ENCODE data around the gene NFIC.

Gene NFIC

DNA sequence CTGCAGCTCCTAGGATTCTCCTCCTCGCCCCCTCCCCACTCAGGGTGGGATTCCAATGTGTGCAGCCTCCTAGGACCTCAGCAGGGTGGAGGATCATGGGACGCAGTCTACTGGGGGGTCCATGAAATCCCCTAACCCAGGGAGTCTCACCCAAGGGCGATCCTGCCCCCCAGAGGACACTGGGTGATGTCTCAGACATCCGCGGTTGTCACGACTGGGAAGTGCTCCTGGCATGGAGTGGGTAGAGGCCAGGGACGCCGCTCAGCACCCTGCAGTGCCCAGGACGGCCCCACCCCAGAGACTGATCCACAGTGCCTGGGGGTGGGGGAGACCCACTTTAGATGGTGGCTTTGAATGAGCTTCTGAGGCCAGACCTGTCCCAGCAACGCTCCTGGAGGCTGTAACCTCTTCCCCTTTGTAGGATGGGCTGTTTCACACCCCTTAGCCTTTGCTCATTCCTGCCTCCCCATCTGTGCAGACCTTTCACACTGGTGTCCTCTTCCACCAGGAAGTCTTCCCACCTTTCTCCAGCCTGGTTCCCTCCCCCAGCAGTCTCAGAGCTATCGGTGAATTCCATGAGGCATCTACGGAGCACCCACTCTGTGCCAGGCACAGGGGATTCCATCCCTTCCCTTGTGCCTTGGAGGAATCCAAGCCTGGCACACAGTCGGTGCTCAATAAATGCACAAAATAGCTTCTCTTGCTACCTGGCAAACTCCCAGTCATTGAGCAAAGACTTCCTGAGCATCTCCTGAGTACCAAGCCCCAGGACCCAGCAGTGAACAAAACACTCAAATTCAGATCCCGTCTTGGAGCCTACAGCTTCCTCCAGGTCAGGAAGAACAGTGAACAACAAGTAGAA, 103.5 kb downstream of the NFIC start:
- no peak for DNase-seq (ENCODE audit: low read depth)

- DNase-seq (ENCODE audit: low read depth): no peak
These were observed 104.2 kb downstream of the NFIC start for GRCh38 chr19:3470500-3471128.

GRCh38 chr19:3471954-3472655, 105.7 kb downstream of the NFIC start:
- DNase-seq (ENCODE audit: low read depth): no peak

DNA sequence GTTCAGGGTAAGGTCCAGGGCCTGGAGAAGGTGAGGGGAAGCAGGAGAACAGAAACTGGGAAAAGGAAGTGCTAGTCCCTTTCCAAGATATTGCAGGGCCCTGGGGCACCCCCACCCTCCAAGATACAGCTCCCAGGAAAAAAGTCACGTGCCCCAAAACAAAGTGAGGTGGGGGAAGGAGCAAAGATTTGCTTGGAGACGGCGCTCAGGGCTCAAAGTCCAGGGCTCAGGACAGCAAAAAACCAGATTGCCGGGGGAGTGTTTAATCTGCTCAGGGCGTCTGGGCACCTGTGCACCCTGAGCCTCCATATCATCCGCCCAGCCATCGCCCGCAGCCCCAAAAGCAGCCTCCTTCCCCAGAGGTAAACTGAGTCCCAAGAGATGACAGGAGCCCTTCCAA, 107.6 kb downstream of the NFIC start:
- no peak for DNase-seq (ENCODE audit: low read depth)

GRCh38 chr19:3474614-3475013, 108.2 kb downstream of the NFIC start:
- no peak for DNase-seq (ENCODE audit: low read depth)

DNA sequence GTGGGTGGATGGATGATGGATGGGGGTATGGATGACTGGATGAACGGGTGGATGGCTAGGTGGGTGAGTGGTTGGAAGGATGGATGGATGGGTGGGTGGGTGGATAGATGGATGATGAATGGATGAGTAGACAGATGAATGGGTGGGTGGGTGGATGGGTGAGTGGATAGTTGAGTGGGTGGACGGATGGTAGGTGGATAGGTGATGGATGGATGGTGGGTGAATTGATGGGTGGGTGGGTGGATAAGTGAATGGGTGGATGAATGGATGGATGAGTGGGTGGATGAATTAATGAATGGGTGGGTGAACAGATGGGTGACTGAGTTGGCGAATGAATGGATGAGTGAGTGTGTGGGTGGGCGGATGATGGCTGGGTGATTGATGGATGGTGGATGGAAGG, 109.1 kb downstream of the NFIC start:
- DNase-seq (ENCODE audit: low read depth): no peak

DNA sequence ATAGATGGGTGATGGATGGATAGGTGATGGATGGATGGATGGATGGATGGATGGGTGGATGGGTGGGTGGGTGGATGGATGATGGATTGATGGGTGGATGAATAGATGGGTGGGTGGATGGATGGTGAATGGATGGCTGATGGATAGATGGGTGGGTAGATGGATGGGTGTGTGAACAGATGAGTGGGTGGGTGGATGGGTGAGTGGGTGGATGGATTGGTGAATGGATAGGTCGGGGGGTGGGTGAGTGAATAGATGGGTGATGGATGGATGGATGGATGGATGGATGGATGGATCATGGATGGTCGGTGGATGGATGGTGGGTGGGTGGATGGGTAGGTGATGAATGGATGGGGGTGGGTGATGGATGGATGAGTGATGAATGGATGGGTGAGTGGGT, 110.4 kb downstream of the NFIC start:
- DNase-seq (ENCODE audit: low read depth): no peak

- DNase-seq (ENCODE audit: low read depth): no peak
These were observed 111.1 kb downstream of the NFIC start for GRCh38 chr19:3477506-3477905.

GRCh38 chr19:3477951-3478350, 111.6 kb downstream of the NFIC start:
- DNase-seq (ENCODE audit: low read depth): no peak

GRCh38 chr19:3478409-3479176, 112.2 kb downstream of the NFIC start:
- no peak for DNase-seq (ENCODE audit: low read depth)

- DNase-seq (ENCODE audit: low read depth): peak; percentile 22
These were observed 112.9 kb downstream of the NFIC start for GRCh38 chr19:3479177-3479833.

- no peak for DNase-seq (ENCODE audit: low read depth)
These were observed 113.4 kb downstream of the NFIC start for GRCh38 chr19:3479834-3480215.

DNA sequence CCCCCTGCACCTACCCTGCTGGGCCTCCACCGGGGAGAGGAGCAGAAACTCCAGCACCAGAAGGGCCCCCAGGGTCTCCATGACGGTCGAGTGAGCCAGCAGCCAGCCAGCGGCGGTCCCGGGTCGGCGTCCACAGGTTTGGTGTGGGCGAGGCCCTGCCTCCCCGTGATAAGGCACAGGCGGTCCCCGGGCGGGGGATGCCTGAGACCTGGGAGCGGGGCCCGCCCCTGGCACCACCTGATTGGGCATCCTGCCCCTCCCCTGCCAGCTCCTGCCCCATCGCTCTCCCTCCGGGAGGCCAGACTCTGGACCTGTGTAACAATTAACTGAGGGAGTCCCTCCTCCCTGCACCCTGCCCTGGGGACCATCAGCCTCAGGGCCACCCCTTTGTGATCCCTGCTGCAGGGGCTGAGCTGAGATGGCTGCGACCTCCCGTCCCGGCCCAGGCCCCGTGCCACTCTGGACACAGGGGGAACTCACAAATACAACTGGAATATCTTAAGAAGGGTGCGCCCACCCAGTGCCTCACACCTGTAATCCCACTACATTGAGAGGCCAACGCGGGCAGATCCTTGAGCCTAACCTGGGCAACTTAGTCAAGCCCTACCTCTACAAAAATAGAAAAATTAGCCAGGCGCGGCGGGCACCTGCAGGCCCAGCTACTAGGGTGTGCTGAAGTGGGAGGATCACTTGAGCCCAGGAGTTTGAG, 114.2 kb downstream of the NFIC start, which contains the start of gene SMIM24:
SMIM24 (minus strand) TSS at position 143 of the 709 bp plus-strand sequence; CDS start at position 81, 62 bp downstream.
- no peak for DNase-seq (ENCODE audit: low read depth)

DNA sequence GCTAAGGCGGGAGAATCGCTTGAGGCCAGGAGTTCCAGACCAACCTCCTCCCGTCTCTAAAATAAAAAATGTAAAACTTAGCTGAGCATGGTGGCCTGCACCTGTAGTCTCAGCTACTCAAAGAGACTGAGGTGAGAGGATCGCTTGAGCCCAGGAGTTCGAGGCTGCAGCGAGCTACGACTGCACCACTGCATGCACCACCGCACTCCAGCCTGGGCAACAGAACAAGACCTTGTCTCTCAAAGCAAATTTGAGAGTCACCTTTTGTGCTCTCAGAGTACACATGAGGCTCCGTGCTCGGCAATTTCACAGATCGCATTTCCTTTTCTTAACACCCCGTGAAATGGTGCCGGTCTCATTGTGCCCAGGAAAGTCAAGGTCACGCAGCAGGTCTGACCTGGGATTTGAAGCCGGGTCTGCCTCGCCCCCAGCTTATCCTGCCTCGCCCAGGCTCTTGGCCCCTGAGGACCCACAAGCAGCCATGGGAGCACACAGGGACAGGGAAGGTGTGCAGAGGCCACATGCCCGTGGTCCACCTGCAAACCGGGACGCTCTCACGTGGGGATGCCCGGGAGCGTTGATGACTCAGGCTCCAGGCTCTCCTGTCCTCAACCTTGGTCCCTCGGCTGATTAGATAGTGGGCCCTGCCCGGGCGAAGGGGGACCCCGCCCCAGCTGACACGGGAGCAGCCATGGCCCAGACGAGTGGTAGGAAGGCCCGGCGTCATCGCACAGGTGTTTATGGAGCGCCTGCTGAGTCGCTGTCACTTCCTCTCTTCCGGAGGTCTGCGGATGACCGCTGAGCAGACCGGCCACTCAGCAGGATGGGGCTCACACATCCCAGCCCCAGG, 115.1 kb downstream of the NFIC start:
- no peak for DNase-seq (ENCODE audit: low read depth)

DNA sequence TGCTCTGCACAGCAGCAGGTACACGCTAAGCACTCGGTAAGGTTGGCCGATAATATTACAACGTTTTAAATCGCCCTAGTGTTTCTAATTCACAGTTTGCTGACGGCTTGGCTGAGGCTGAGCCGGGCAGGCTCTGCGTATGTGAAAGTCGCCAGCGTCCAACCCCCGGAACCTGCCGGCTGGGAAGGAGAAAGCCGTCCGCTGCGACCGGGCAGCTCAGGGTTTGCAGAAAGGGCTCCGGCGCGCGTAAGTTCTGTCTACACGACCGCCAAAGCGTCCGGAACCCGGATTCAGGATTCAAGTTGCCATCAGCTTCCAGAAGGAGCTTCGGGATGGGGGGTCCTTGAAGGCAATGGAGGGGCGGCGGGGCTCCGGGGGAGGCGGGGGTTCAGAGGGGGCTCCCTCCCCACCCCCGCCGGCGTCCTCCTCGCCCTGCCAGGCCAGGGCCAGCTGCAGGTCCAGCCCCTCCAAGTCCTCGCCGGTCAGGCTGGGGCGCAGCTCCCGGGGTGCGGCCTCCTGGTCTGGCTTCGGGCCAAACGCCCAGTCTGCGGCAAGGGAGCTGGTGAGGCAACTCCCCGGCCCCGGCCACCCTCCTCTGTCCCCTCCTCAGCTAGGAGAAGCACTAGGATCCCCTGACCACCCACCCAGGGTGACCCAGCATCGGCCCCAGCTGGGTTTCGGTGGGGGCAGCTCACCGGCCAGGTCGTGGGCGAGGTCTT, 116.3 kb downstream of the NFIC start:
- no peak for DNase-seq (ENCODE audit: low read depth)

GRCh38 chr19:3483226-3483628, 116.8 kb downstream of the NFIC start, which contains the start of gene SMIM44:
TSS of gene SMIM44 (minus strand) at chr19:3483441. CDS start at chr19:3483403, 38 bp downstream.
- DNase-seq (ENCODE audit: low read depth): no peak

DNA sequence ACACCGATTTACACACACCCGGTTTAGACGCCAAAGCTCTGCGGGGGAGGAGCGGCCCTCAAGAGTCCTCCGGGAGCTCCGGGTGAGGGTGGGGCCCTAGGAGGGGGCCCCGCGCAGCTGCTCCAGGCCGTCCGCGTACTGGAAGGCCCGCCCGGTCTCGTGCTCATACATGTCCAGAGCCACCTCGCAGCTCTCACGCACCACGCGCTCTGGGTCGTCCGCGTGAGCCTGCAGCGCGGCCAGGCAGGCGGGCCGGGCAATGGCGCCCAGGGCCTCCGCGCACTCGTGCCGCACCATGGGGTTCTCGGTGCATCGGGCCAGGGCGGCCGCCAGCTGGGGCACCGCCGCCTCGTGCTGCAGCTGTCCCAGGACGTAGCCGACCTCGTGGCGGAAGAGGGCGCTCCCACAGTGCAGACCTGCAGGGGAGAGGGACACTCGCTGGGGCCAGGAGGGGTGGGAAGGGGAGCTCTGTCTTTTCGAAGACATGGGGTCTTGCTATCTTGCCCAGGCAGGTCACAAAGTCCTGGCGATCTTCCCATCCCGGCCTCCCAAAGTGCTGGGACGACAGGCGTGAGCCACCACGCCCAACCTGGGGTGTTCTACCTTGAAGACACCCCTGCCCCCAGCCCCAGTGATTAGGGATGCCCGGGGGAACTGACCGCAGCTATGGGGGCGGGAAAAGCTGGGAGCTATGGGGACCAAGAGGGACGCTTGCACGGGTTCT, 125.2 kb downstream of the NFIC start:
- no peak for DNase-seq (ENCODE audit: low read depth)

DNA sequence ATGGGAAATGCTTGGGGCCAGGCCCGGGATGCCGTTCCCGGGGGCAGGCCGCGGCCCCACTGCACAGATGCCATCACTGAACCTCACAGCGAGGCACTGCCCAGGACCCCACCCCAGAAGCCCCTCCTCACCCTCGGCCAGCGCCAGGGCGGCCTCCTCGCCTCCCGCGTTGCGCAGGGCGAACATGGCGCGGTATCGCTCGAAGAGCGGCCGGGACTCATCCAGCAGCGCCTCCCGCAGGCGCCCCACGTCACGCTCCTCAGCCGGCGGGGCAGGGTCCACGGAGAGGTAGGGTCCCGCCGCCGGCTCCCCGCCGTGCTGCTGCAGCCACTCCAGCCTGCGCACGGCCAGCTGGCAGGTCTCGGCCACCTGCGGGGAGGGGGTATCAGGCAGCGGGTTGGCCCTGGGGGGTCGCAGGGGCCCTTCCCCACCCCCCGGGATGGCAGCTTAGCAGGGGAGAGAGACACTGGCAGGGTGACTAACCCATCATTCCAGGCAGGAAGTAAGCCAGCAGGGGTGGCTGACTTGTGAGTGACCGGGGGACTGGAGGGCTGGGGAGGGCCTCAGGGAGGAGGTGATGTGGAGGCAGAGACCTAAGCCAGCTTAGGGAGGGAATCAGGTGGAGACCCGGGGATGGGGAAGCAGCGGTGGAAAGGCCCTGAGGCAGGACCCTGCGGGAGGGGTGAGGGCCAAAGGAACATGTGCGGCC, 125.9 kb downstream of the NFIC start:
- DNase-seq (ENCODE audit: low read depth): no peak

Measured in activated gamma-delta T cell treated with anti-CD3 and anti-CD28 coated beads, Interleukin-2, amount 50 U/mL, for 16 hours (primary cell).